Femur (tissue), 1 donor: ENCODE data around the gene MARCO.

Experiments
- DNase-seq: peaks from one replicate; pipeline ENCODE4 v3.0.0-alpha.2; 2017

Gene MARCO

GRCh38 chr2:118942031-118942430, at the start of gene MARCO:
MARCO (plus strand) TSS chr2:118942194; CDS start chr2:118942301, 107 bp downstream.
- no peak for DNase-seq

GRCh38 chr2:118893100-118893499, 48.9 kb upstream of the MARCO start:
- no peak for DNase-seq

DNA sequence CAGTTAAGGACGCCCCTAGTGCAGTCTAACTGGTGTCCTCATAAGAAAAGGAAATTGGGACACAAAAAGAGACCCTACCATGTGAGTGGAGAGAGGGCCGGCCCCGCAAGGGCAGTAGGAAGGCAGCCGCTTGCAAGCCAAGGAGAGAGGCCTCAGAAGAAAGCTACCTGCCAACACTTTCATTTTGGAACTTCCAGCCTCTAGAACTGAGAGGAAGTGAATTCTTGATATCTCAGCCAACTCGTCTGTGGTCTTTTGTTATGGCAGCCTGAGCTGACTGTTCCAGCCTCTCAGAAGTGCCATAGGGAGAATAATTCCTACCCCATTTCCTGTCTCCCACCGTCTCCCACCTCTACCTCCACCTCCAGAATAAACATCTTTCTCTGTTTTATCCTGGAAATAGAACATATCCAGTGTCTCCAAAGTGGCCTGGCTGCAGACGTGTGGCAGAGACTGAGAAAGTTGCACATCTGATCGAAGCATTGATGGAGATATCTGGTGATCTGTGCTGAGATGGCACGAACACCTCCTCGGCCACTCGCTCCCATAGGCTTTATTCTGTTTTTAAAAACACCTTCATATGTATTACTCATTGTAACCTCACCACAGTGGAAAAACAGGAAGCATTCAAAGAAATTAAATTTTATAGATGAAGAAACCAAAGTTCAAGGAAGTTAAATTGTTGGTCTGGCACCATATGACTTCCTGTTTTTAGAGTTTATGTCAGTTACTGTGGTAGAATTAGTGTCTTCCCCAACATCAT, 39.5 kb upstream of the MARCO start:
- DNase-seq, result no peak

DNA sequence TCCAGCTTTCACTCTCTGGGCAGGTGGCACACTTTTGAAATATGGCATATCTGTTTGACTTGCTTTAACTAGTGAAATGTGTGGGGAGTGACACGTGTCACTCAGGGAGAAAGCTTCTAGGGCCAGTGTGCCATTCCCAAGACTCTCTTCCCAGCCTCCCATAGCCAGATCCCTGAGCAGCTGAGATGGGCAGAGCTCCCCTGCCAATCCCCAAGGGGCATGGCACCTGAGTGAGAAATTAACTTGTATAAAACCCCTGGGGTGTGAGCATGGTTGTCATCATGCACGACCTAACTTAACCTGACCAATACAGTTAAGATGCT, 39.0 kb upstream of the MARCO start:
- no peak for DNase-seq

- DNase-seq, result no peak
Measured at GRCh38 chr2:118903551-118904479, 38.2 kb upstream of the MARCO start.

- DNase-seq, result no peak
Measured at GRCh38 chr2:118905206-118905605, 36.8 kb upstream of the MARCO start.

DNA sequence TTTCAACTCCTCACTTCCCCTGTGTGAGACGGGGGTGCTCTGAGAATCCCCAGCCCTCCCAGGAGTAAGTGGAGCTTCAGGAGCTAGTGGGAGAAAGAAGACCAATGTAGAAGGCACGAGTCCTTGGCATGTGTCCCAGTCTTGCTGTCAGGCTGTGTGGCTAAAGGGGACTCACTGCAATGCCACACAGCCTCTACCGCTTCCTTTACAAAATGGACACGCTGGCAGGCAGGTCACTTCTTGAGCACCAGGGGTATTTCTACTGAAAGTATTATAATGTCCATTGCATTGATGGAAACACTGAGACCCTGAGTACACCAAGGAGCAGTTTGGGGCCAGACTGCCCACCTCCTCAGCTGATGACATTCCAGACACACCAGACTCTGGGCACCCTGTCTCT, 35.8 kb upstream of the MARCO start:
- no peak for DNase-seq

- DNase-seq, result no peak
Measured at GRCh38 chr2:118907759-118908158, 34.2 kb upstream of the MARCO start.

DNA sequence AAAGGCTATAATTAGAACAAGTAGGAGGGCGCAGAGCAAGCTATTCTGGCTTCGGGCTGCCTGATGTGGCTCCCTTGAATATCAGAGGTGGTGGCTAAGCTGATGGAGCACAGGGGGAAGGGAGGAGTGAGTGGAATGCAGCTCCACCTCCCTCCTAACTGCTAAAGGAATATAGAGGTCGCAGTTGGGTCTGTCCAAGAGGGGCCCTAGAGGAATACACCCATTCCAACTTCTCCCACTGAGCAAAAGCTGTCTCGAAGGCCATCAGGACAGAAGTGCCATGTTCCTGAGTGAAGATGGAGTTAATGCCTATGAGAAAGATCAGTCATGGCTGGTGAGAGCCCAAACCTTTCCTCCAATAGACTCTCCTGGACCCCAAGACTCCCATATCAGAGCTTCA, 32.8 kb upstream of the MARCO start:
- no peak for DNase-seq

- DNase-seq, result no peak
Measured at GRCh38 chr2:118911166-118911856, 30.7 kb upstream of the MARCO start.

DNA sequence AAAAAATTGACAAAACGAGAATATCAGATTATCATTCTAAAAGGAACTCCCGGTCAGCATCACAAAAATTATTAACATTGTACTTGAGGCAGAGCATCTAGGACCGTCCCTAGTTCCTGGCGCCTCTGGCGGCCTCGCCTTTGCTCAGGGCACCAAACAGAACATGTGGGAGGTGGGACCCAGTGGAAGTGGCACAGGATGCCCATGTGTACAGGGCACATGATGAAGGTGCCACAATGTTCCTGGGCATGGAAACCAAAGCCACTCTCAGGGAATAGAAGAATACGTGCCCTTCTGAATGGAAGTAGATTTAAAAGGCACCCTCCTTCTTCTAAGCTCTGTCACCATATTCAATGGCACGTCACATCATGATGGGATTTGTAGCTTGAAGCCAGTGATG, 30.1 kb upstream of the MARCO start:
- DNase-seq, result no peak

- no peak for DNase-seq
Measured at GRCh38 chr2:118913131-118913802, 28.7 kb upstream of the MARCO start.

DNA sequence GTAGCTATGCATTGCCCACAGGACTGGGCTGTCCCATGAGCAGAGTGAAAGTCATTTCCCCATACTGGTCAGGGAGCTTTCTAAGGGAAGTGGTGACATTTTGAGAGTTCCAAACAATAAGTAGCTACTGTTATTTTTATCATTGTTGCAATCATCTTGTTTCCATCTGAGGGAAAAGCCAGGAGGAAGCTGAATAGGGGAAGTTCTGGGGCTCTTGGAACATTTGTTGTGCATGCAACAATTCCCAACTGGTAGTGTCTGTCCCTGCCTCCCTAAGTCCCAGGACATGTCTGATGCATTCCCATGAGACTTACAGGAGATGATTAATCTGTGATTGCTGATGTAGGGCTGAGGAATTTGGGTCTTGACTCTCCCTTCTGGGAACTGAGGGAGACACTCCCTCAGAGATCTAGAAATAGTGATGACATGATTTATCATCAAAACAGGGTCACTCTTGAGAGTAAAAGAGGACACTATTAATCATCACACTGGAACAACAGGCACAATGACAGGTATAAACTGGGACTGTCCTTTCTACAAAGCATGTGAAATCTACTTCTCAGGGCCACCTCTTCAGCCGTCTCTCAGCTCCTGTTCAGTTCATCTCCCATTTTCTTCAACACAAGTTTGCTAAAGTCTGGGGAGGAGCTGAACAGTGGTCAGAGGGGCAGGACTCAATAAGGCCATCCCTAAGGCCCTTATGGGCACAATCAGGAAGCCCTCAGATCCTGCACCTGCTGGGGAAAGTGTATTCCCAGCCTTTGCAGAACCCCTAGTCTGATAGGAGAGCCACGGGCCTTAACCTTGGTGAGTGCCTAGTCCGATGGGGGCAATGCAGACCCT, 28.0 kb upstream of the MARCO start:
- DNase-seq, result no peak

DNA sequence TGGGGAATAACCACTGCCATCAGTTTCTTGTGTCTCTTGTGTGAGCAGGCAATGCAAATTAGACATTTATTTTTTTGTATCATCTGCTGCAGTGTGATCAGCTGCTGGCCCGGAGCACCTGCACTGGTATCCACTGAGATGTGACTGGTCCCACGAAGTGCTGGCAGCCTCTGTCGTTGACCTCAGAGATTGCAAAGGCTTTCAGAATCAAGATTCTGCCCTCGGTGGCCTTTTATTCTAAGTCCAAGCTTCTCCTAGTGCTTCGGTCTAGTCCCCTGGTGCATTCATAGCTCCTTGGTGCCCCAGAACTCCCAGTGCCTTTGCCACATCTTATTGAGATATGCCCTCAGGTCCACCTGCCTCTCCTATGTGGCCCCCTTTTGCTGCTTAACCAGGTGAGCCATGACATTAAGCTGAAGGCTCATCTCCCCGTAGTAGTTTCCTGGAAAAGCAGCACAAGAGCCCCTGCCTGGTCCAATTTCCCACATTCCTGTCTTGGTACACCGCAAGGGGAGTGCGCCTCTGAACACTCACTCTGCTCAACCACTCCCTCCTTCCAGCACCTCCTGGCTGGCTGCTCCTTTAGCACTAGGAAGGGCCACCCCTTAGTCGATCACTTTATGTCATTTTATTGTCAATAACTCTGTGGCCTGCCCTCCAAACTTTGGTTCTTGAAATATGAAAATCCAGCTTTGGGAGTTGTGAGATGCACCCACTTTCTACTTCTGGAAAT, 27.1 kb upstream of the MARCO start:
- no peak for DNase-seq

DNA sequence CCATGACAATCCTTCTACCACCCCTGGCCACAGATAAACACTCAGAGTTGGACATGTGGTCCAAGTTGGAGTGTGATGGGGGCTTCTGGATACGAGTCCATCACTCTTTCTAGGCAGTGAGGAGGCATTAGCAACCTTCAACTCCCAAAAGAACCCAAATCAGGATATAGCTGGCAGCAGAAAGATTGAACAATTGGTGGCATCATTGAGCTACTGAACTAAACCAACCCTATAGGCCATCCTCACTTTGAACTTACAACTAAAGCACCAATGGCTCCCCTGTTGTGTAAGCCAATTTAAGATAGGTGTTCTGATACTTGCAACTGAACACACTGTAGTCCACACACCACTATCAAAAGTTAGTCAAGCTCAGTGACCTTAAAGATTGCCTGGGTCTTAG, 24.0 kb upstream of the MARCO start:
- DNase-seq, result no peak

DNA sequence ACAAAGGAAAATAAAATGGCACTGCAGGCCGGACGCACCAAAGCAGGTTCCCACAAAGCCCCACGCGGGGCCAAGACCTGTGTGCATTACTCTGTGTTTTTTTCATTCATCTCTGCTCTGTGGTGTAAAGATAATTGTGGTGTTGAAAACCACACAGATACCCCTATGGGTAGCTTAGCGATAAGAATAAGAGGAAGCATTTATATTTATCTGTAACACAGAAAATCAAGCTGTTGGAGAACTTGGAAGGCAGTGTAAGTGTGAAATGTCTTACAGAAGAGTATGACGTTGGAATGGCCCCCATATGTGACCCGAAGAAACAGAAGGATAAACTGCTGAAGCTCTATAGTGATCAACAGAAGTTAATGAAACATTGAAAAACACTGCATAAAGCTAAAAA, 20.3 kb upstream of the MARCO start:
- DNase-seq, result no peak

DNA sequence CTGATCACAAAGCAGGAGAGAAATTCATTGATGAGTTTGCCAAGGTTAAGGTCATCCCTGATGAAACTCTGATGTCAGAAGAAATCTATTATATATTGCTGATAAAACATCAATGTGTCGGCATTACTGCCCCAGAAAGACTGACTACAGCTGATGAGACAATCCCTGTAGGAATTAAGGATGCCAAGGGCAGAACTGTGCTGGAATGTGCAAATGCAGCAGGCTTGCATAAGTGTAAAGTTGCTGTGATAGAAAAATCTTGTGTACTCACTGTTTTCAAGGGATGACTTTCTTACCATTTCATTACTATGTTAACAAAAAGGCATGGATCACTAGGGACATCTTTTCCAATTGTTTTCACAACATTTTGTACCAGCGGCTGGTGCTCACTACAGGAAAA, 19.7 kb upstream of the MARCO start:
- no peak for DNase-seq

DNA sequence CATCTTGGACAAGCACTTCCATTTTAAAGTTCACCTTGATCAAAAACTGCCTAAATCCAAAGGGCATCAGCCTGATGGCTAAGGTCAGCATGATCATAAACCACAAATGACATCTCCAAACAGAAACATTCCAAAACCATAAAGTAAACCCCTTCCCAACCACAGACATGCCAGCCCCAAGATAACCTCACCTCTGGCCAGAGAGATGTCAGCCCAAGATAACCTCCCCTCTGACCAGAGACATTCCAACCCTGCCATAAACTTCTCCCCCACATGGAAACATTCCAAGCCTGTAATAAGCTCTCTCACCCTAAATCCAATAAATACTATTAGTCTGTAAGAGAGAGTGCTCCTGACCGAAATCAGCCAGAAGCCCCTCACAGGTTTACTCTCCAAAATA, 18.6 kb upstream of the MARCO start:
- DNase-seq, result no peak

DNA sequence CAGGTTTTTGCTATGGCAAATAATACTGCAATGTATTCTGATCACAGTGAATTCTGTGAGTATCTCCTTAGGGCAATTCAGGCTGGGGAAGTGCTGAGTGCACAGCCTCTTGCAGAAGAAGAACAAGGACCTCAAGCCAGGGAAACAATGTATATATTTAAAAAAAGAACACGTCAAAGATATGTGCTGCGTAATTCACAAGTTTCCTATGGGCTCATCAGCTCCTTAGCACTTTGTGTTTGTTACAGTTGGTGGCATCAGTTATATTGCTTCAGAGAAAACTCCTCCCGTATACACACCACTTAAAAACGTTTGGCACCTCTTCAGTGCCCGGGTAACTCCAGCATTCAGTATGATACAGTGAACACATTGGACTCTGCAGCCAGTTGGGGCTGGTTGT, 16.5 kb upstream of the MARCO start:
- no peak for DNase-seq

DNA sequence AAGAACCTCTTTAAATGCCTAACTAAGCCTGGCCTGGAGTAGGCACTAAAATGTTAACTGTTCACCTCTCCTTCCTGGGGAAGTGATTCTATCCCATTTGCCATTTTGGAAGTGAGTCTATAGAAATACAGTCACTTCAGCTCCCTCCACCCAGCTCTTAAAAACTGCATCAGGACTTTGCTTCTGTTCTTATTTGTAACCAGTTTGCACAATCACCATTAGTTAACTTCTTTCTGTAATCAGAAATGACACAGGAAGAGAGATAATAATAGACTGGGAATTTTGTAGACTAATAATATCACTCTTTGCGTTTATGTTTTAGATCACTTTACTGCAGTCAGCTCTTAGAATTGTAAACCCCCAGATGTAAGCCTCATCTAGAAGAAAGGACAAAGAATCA, 16.0 kb upstream of the MARCO start:
- no peak for DNase-seq

DNA sequence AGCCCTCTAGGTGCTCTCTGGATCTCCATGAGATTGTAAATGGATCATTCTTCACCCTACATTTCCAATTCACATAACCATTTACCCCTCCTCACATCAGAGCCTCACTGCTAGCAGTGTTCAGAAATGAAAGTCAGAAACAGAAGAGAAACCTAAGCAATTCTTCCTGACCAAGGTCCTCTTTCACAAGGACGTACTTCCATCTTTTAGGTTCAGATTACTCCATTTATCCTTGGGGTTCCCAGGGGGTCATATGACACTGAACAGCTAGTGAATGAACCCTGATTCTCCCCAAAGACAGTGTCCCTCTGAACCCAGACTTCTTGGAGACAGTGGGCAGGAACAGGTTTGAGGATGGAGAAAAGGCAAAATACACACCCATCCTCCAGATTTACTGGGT, 12.9 kb upstream of the MARCO start:
- no peak for DNase-seq
